B cell (primary cell): ENCODE data around the gene BEX1. TPM values are rescaled to one million over a fixed set of nuclear protein-coding genes. Genes with fewer than 3 reads are reported as not detected.

Experiments
- ATAC-seq: fragments of 200-7000 bp; cut with Tn5 transposase; one replicate; pipeline ENCODE4 v1.10.0; 2021; ENCODE audit warnings: low read depth, mild to moderate bottlenecking, moderate number of reproducible peaks, moderate library complexity
- CTCF ChIA-PET: fragments of 350-600 bp; sonication (Branson Sonifier 250); formaldehyde crosslinking; loops from one replicate; lab custom pipeline; 2021; ENCODE audit warnings: antibody characterized with exemption, inconsistent platforms; lab: Charles Lee
- POLR2A ChIA-PET: fragments of 350-600 bp; sonication (Branson Sonifier 250); formaldehyde crosslinking; loops from one replicate; lab custom pipeline; 2021; ENCODE audit warnings: antibody characterized with exemption; lab: Charles Lee
- DNase-seq: peaks from one replicate; pipeline ENCODE4 v3.0.0; 2013
- H2AFZ ChIP-seq: 2 replicates; pipeline ENCODE4 v1.6.1; 2012; ENCODE audit warnings: mild to moderate bottlenecking, low read depth, low read length; ENCODE audit not compliant: insufficient read depth, poor library complexity, severe bottlenecking
- H3K27ac ChIP-seq, 2 donors: 1 replicate in 1 of 2; 2 replicates in 1 of 2; pipeline ENCODE4 v1.5.1; 2012 to 2013; ENCODE audit warnings: low read length in 2 of 2, mild to moderate bottlenecking in 2 of 2, moderate library complexity in 1 of 2
- H3K27me3 ChIP-seq, 4 experiments: fragments of 200-600 bp in 1 of 4; sonication (generic) in 1 of 4; replicated peaks in 1 of 4; 1 replicate in 2 of 4; 2 replicates in 2 of 4; pipeline versions ENCODE4 v1.6.1 to v1.7.0; 2013 to 2016; ENCODE audit warnings: low read length in 3 of 4, mild to moderate bottlenecking in 2 of 4, mixed read lengths in 1 of 4, moderate library complexity in 1 of 4; ENCODE audit not compliant: insufficient read depth in 4 of 4, control insufficient read depth in 3 of 4; ENCODE audit errors: control extremely low read depth in 1 of 4
- H3K36me3 ChIP-seq, 2 experiments: replicated peaks in 1 of 2; 1 replicate in 1 of 2; 2 replicates in 1 of 2; pipeline versions ENCODE4 v1.6.1 to v1.7.1; 2013; ENCODE audit warnings: low read length in 1 of 2; ENCODE audit not compliant: insufficient read depth in 2 of 2, control insufficient read depth in 1 of 2; ENCODE audit errors: control extremely low read depth in 1 of 2, extremely low read depth in 1 of 2
- H3K4me1 ChIP-seq, 2 donors: fragments of 200-600 bp in 1 of 2; sonication (generic) in 1 of 2; 1 replicate in 1 of 2; 2 replicates in 1 of 2; pipeline versions ENCODE4 v1.5.1 to v1.6.1; 2013 to 2017; ENCODE audit warnings: low read length in 2 of 2; ENCODE audit not compliant: control insufficient read depth in 2 of 2, insufficient read depth in 2 of 2
- H3K4me2 ChIP-seq: replicated peaks from 2 replicates; pipeline ENCODE3; 2012; ENCODE audit warnings: mild to moderate bottlenecking, low read depth, low read length; ENCODE audit not compliant: poor library complexity, severe bottlenecking
- H3K4me3 ChIP-seq, 5 experiments: fragments of 200-600 bp in 1 of 5; sonication (generic) in 1 of 5; 1 replicate in 3 of 5; 2 replicates in 2 of 5; pipeline versions ENCODE4 v1.5.1 to v1.7.0; 2011 to 2016; ENCODE audit warnings: low read length in 4 of 5, mild to moderate bottlenecking in 4 of 5, low read depth in 2 of 5, control low read depth in 1 of 5, moderate library complexity in 1 of 5; ENCODE audit not compliant: insufficient read depth in 1 of 5; ENCODE audit errors: control extremely low read depth in 1 of 5, extremely low read depth in 1 of 5
- H3K79me2 ChIP-seq: fragments of 200-600 bp; sonication (generic); one replicate; pipeline ENCODE4 v1.6.0; 2016; ENCODE audit warnings: low read length; ENCODE audit not compliant: control insufficient read depth, insufficient read depth
- H3K9ac ChIP-seq: fragments of 200-600 bp; sonication (generic); 2 replicates; pipeline ENCODE4 v1.6.1; 2017; ENCODE audit warnings: mild to moderate bottlenecking, low read length, moderate library complexity
- H3K9me3 ChIP-seq, 3 donors: one replicate each; pipeline versions ENCODE4 v1.6.1 to v1.7.1; 2013; ENCODE audit warnings: low read length in 2 of 3; ENCODE audit not compliant: control insufficient read depth in 2 of 3, insufficient read depth in 1 of 3; ENCODE audit errors: control extremely low read depth in 1 of 3
- H4K20me1 ChIP-seq: 2 replicates; pipeline ENCODE4 v1.6.0; 2012; ENCODE audit warnings: mild to moderate bottlenecking, low read length; ENCODE audit not compliant: insufficient read depth, control insufficient read depth, poor library complexity, severe bottlenecking
- H3K27ac Mint-ChIP-seq: one replicate; pipeline ENCODE4 v1.8.0; 2021; ENCODE audit warnings: mixed read lengths
- H3K27me3 Mint-ChIP-seq: one replicate; pipeline ENCODE4 v1.8.0; 2021; ENCODE audit warnings: mixed read lengths
- H3K4me1 Mint-ChIP-seq: one replicate; pipeline ENCODE4 v1.8.0; 2021; ENCODE audit warnings: mixed read lengths
- H3K4me3 Mint-ChIP-seq: one replicate; pipeline ENCODE4 v1.8.0; 2021; ENCODE audit warnings: mixed read lengths
- H3K9me3 Mint-ChIP-seq: one replicate; pipeline ENCODE4 v1.8.0; 2022; ENCODE audit warnings: mixed read lengths; ENCODE audit not compliant: insufficient read depth
- CTCF ChIP-seq: fragments of 200-600 bp; IDR thresholded peaks from one replicate; pipeline ENCODE4 v1.8.0; 2022; ENCODE audit warnings: antibody characterized with exemption, mild to moderate bottlenecking
- EZH2 ChIP-seq: IDR thresholded peaks from 2 replicates; pipeline ENCODE4 v1.6.1; 2012; ENCODE audit warnings: borderline replicate concordance, low read depth, mild to moderate bottlenecking, moderate library complexity, low read length; ENCODE audit not compliant: insufficient read depth, poor library complexity, severe bottlenecking
- WGBS: methylation state at CpG from one replicate; pipeline ENCODE4 v1.1.5; 2013; ENCODE audit warnings: missing lambda C conversion rate; ENCODE audit not compliant: insufficient coverage; 5-methylcytosine and 5-hydroxymethylcytosine counted together
- intact Hi-C: fragments of 100-400 bp; cut with micrococcal nuclease; formaldehyde crosslinking; loops from one replicate; pipeline ENCODE4 v1.10.0; 2022
- polyA plus RNA-seq: library from polyadenylated mRNA; depleted of rRNA; stranded (reverse); fragments of >200 nt; gene quantifications from 2 replicates; pipeline ENCODE4 v1.2.3, GENCODE V29; 2012
- total RNA-seq, 2 donors: library from RNA; stranded (reverse); fragments of 120-200 nt in 1 of 2; gene quantifications; 1 replicate in 1 of 2; 2 replicates in 1 of 2; pipeline versions ENCODE4 v1.2.3 to v1.2.4, GENCODE V29; 2013 to 2022

The BEX1 gene
- total and polyA plus RNA-seq, 2 donors (not counting 1 experiment from before 2014, with no cell fraction given) = 0.84 TPM; not detected in 1

- Histone ChIP-seq H3K4me3 (no peak overlapping the region), H3K4me1 (no peaks in the 10 kb centered on the region), H3K79me2 (no peaks in the 10 kb centered on the region), H2AFZ (no peak overlapping the region), H3K9me3 (no peaks in the 10 kb centered on the region), H3K27ac (no peak overlapping the region), H4K20me1 (no peaks in the 10 kb centered on the region), H3K27me3 (no peaks in the 10 kb centered on the region), H3K4me2 (no peak overlapping the region), H3K36me3 (no peaks in the 10 kb centered on the region), H3K9ac (no peak overlapping the region)
- POLR2A ChIA-PET = no interaction called here
- no peak for DNase-seq
- Mint-ChIP-seq H3K27me3 (no peaks in the 10 kb centered on the region), H3K27ac (no peak overlapping the region), H3K4me1 (no peaks in the 10 kb centered on the region), H3K9me3 (no peaks in the 10 kb centered on the region), H3K4me3 (no peak overlapping the region)
- no peak for ATAC-seq
- TF ChIP-seq CTCF (no peak), EZH2 (no peak)
- CTCF ChIA-PET = no interaction called here
- intact Hi-C loops = no loop called here
- whole genome bisulfite sequencing = no CpG with 5 or more reads among the region's 4 CpGs
Measured at GRCh38 chrX:103017542-103017941, 46.4 kb downstream of the BEX1 start.

GRCh38 chrX:103012945-103013344, 51.0 kb downstream of the BEX1 start:
- Mint-ChIP-seq H3K27ac (no peak overlapping the region), H3K4me3 (no peak overlapping the region), H3K4me1 (no peaks in the 10 kb centered on the region), H3K9me3 (no peaks in the 10 kb centered on the region), H3K27me3 (no peaks in the 10 kb centered on the region)
- H2AFZ ChIP-seq = no peak overlapping the region
- intact Hi-C loops = no loop called here
- no peaks in the 10 kb centered on the region for H3K9me3 ChIP-seq
- no peaks in the 10 kb centered on the region for H3K4me1 ChIP-seq
- no peaks in the 10 kb centered on the region for H3K27me3 ChIP-seq
- H3K27ac ChIP-seq = no peak overlapping the region
- H3K4me3 ChIP-seq = no peak overlapping the region
- no peak overlapping the region for H3K4me2 ChIP-seq
- ATAC-seq (no peak), DNase-seq (no peak)
- no peaks in the 10 kb centered on the region for H3K79me2 ChIP-seq
- no peaks in the 10 kb centered on the region for H3K36me3 ChIP-seq
- 100% methylated on average over 1 of the region's 3 CpGs for WGBS
- H4K20me1 ChIP-seq = no peaks in the 10 kb centered on the region
- POLR2A ChIA-PET = no interaction called here
- CTCF ChIA-PET = no interaction called here
- H3K9ac ChIP-seq = no peak overlapping the region
- TF ChIP-seq EZH2 = no peak
- TF ChIP-seq CTCF = no peak

Other genes starting within 250 kb of the BEX1 start
- 0.34 and 1.4 TPM in 2 replicates for gene RAB40AL, start 126.9 kb downstream of the BEX1 start, total RNA-seq
- 0.45 and 0.48 TPM in 2 replicates for gene RAB40AL, start 126.9 kb downstream of the BEX1 start, polyA plus RNA-seq
- gene NXF3, start 29.0 kb upstream of the BEX1 start, total RNA-seq = not detected in 2 replicates
- gene NXF3, start 29.0 kb upstream of the BEX1 start, polyA plus RNA-seq = not detected in 2 replicates
- gene BEX4, start 150.9 kb upstream of the BEX1 start, total RNA-seq = 17.2 and 19.8 TPM in 2 replicates
- 32.1 and 83.0 TPM in 2 replicates for gene BEX4, start 150.9 kb upstream of the BEX1 start, polyA plus RNA-seq
- 14.4 and 17.5 TPM in 2 replicates for gene TCEAL8, start 191.0 kb upstream of the BEX1 start, total RNA-seq
- 4.1 and 4.9 TPM in 2 replicates for gene TCEAL8, start 191.0 kb upstream of the BEX1 start, polyA plus RNA-seq
- gene TCEAL5, start 212.6 kb upstream of the BEX1 start, total RNA-seq = not detected in 2 replicates
- gene TCEAL5, start 212.6 kb upstream of the BEX1 start, polyA plus RNA-seq = not detected in 2 replicates
- 15.9 and 17.9 TPM in 2 replicates for gene BEX2, start 246.8 kb upstream of the BEX1 start, total RNA-seq
- gene BEX2, start 246.8 kb upstream of the BEX1 start, polyA plus RNA-seq = 34.6 and 78.5 TPM in 2 replicates